Measurements from ENCODE around the gene GANC.

GRCh38 chr15:42282344-42282743, 9.3 kb downstream of the GANC start:
- TF ChIP-seq CTCF (IDR thresholded peaks at IDR 0.05) (no peak), POLR2AphosphoS5 (IDR thresholded peaks at IDR 0.05) (no peak), POLR2A (IDR thresholded peaks at IDR 0.05) (no peak)

Measured in stomach (tissue), 4 donors.